Hepatocyte (in vitro differentiated cells): ENCODE data around the gene MIER2.

Experiments used
- EZH2phosphoT487 ChIP-seq: fragments of 200-600 bp; sonication (generic); IDR thresholded peaks from one replicate; pipeline ENCODE4 v1.6.1; 2018; ENCODE audit warnings: antibody characterized with exemption, mild to moderate bottlenecking, low read depth, moderate library complexity; ENCODE audit not compliant: unreplicated experiment, severe bottlenecking
- TF ChIP-seq, protein P1 (sequence below): fragments of 200-600 bp; sonication (generic); IDR thresholded peaks from 2 replicates; pipeline ENCODE4 v1.5.1; 2016; ENCODE audit warnings: antibody characterized with exemption, mild to moderate bottlenecking; ENCODE audit not compliant: poor library complexity

DNA sequence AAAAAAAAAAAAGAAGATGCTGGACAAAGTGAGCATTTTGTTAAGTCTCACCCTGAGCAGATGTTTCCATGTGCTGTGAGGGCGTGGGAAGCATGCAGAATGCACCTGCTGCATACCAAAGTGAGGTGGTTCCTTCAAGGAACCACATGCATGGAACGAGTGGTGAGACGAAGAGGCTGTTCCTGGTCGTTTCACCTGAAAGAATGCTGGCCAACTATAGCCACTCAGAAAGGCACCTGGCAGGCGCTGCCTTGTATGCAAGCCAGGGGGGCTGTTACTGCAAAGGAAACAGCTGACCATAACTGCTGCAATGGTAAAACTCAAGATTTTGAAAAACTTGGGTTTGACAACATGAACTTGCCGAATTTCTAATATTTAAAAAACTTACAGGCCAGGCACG, 14.7 kb downstream of the MIER2 start:
- TF ChIP-seq, protein P1, sequence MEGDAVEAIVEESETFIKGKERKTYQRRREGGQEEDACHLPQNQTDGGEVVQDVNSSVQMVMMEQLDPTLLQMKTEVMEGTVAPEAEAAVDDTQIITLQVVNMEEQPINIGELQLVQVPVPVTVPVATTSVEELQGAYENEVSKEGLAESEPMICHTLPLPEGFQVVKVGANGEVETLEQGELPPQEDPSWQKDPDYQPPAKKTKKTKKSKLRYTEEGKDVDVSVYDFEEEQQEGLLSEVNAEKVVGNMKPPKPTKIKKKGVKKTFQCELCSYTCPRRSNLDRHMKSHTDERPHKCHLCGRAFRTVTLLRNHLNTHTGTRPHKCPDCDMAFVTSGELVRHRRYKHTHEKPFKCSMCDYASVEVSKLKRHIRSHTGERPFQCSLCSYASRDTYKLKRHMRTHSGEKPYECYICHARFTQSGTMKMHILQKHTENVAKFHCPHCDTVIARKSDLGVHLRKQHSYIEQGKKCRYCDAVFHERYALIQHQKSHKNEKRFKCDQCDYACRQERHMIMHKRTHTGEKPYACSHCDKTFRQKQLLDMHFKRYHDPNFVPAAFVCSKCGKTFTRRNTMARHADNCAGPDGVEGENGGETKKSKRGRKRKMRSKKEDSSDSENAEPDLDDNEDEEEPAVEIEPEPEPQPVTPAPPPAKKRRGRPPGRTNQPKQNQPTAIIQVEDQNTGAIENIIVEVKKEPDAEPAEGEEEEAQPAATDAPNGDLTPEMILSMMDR, result no peak
- no peak for TF ChIP-seq EZH2phosphoT487
